ENCODE measurements around the gene ZBED4.

The ZBED4 gene

GRCh38 chr22:49855251-49855911 is 1.7 kb downstream of the ZBED4 start:
- no peak for DNase-seq

GRCh38 chr22:49856343-49856742 is 2.7 kb downstream of the ZBED4 start:
- no peak for DNase-seq

DNA sequence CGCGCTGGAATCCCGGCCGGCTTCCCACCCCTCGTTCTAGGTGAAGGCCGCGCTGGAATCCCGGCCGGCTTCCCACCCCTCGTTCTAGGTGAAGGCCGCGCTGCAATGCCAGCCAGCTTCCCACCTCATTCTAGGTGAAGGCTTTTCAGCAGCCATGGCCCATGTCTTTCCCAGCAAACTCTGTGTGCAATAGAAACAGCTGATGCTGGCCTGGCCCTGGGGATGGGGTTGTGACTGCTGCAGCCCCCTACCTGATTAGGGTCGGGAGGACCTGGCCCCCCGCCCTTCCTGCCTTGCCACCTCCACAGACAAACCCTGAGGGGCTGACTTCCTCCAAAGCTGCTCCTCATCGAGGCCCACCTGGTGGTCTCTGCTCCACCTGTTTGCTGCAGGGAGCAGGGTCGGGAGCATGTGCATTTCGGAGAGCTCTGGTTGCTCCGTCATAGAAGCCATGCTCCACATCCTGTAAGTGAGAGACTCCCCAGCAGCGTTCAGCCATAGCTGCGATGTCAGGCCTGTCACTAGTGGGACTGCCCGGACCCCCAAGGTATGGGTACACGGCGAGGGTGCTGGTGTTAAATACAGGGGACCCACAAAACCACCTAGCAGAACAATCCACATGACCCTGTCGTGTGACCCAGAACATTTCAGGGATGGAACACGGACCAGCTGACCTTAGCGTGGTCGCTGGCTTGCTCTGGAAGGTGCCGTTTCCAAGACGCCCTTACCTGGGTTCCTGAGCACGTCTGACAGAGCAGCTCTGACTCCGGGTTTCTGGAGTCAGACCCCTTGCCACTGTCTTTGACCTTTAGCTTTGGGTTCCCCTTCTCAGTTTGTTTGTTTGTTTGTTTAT is 3.3 kb downstream of the ZBED4 start:
- no peak for DNase-seq

DNA sequence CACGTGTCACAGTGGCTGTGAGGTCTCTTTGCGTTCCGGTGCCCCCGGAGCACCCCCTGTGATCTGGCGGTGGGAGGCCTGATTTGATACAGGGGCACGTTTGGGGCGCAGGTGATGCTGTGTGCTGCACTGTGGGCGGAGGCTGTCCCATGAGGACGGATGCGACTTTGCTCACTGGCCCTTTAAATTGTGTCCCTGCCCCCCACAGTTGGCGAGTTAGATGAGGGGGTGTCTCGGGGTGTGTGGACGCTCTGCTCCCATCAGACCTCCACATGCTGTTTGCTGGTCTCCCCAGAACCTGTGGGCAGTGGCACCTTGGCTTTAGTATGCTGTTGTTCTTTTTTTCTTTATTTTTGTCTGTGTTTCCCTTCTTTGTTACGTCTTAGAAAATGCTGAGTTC is 5.2 kb downstream of the ZBED4 start:
- DNase-seq = no peak

GRCh38 chr22:49861642-49862495 is 8.2 kb downstream of the ZBED4 start:
- DNase-seq = no peak

- DNase-seq = no peak
These were observed 8.8 kb downstream of the ZBED4 start for GRCh38 chr22:49862496-49862776.

DNA sequence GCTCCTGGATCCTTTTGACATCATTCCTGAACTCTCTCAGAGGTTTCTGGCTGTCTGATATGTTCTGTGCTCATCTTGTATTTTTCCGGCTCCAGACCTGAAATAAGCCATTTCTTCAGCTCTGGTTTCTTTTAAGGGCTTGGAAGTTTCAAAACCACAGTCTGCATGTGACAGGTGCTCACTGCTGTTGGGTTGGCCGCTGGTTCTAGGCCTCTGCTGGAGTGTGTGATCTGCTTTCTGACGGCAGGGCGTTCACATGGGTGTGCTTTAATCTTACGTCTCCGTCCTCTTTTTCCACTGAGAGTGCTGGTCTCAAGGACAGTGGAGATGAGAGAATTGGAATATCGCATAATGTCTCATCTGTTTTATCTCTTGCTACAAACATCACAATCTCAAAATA is 10.3 kb downstream of the ZBED4 start:
- no peak for DNase-seq

GRCh38 chr22:49865156-49865555 is 11.5 kb downstream of the ZBED4 start:
- no peak for DNase-seq

DNA sequence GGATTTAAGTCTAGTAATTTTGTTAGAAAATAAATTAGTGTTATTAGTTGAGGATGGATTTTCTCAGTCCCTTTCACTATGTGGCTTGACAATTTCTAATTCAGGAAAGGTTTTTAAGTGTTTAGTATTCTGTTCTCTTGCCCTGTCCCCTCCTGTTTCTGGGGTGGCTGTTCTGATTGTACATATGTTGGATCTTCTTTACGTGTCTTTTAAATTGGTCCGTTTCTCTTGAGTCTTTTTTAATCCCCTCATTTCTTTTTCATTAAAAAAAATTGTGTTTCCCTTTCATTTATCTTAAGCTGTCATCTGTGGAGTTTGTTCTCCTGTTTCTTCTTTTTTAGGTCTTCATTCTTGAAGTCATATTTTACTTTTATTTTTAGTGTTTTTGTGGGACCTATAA is 12.5 kb downstream of the ZBED4 start:
- DNase-seq = no peak

GRCh38 chr22:49866646-49867045 is 13.0 kb downstream of the ZBED4 start:
- no peak for DNase-seq

- no peak for DNase-seq
These were observed 13.9 kb downstream of the ZBED4 start for GRCh38 chr22:49867303-49868265.

- no peak for DNase-seq
These were observed 15.6 kb downstream of the ZBED4 start for GRCh38 chr22:49869086-49869830.

- DNase-seq = no peak
These were observed 16.4 kb downstream of the ZBED4 start for GRCh38 chr22:49869845-49870712.

- DNase-seq = no peak
These were observed 17.8 kb downstream of the ZBED4 start for GRCh38 chr22:49871482-49871881.

DNA sequence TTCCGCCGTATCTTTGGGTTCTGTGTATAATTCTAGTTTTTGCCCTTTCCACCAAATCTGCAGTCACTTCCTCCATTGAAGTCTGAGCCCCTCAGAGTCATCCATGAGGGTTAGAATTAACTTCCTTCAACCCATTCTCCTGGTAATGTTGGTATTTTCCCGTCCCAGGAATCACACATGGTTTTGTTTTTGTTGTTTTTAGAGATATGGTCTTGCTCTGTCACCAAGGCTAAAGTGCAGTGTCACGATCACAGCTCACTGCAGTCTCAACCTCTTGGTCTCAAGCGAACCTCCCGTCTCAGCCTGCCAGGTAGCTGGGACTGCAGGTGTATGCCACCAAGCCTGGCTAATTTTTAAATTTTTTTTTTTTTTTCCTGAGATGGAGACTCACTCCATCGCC is 18.7 kb downstream of the ZBED4 start:
- DNase-seq = no peak

DNA sequence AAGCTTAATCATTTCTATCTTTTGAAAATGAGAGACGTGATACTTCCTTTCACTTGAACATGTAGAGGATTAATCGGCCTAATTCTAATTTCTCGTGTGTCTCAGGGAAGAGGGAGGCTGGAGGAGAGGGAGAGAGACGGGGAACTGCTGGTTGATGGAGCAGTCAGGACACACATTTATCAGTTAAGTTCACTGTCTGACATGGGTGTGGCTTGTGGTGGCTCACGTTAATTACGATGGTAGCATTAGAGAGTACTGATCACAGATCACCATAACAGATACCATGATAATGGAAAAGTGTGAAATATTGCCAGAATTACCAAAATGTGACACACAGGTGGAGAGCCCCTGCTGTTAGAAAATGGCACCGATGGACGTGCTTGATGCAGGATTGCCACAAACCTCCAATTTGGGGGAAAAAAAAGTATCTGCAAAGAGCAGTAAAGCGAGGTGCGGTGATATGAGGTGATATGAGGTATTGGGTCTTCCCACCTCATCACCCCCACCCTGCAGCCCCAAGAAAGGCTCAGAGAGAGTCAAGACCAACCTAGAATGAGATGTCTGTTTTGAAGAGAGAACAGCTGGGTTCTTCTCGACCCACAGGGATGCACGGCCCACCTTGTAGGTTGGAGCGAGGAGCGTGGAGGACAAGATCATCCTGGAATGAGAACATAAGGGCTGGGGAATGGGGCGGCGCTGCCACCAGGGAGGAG is 19.7 kb downstream of the ZBED4 start:
- DNase-seq = no peak

DNA sequence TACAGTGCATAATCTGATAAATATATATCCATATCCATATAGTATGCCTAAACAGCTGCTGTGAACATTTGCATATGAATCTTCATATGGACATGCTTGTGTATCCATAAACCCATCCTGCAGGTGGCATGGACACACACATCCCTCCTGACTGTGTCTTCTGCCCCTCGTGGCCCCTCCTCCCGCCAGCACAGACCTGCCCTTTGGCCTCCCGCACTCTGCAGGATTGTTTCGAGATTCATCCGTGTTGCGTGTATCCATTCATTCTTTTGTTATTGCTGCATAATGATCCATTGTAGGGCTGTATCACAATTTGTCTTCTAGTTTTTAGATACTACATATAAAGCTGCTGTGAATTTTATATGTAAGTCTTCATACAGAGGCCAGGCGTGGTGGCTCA is 24.0 kb downstream of the ZBED4 start:
- no peak for DNase-seq

GRCh38 chr22:49878206-49878605 is 24.6 kb downstream of the ZBED4 start:
- no peak for DNase-seq

DNA sequence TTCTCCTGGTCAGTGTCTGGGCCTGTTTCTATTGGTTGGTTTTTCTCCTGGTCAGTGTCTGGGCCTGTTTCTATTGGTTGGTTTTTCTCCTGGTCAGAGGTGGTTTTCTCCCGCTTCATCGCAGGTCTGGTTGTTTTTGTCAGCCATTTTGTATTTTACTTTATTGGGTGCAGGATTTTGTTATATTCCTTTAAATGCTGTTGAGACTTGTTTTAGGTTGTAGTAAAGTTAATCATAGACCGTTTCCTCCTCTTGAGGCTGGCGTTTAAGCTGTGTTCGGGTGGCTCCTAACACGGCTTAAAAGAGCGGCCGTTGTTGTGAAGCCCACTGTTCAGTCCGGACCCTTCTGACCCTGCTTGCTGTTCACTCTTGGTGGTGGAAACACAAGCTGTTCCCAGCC is 26.2 kb downstream of the ZBED4 start:
- DNase-seq = no peak

GRCh38 chr22:49880281-49880680 is 26.6 kb downstream of the ZBED4 start:
- DNase-seq = no peak
